GM19397 (cell line): Measurements from ENCODE around the gene GLIS1.
"Not testable (repeated sequence)": the region's sequence is repeated elsewhere in the genome, so short reads cannot be mapped to it uniquely, and the experiment has no call there.

Experiments
- ATAC-seq: cut with Tn5 transposase; IDR thresholded peaks from one replicate; pipeline ENCODE4 v1.9.1; 2021; ENCODE audit warnings: mild to moderate bottlenecking, moderate library complexity; ENCODE audit not compliant: unreplicated experiment

The GLIS1 gene

GRCh38 chr1:53572065-53572814, 166.7 kb downstream of the GLIS1 start:
- no peak for ATAC-seq

GRCh38 chr1:53568540-53568939, 170.4 kb downstream of the GLIS1 start:
- no peak for ATAC-seq

GRCh38 chr1:53567851-53568250, 171.1 kb downstream of the GLIS1 start:
- ATAC-seq, result no peak

- no peak for ATAC-seq
Measured at GRCh38 chr1:53567450-53567849, 171.5 kb downstream of the GLIS1 start.

- no peak for ATAC-seq
Measured at GRCh38 chr1:53563611-53564010, 175.4 kb downstream of the GLIS1 start.

- no peak for ATAC-seq
Measured at GRCh38 chr1:53562981-53563379, 176.0 kb downstream of the GLIS1 start.

GRCh38 chr1:53562291-53562980, 176.5 kb downstream of the GLIS1 start:
- no peak for ATAC-seq

GRCh38 chr1:53561503-53562105, 177.4 kb downstream of the GLIS1 start:
- ATAC-seq, result no peak

- ATAC-seq, result no peak
Measured at GRCh38 chr1:53560581-53561502, 178.1 kb downstream of the GLIS1 start.

GRCh38 chr1:53559854-53560580, 178.9 kb downstream of the GLIS1 start:
- ATAC-seq, result no peak

GRCh38 chr1:53559391-53559815, 179.6 kb downstream of the GLIS1 start:
- ATAC-seq, result no peak

- no peak for ATAC-seq
Measured at GRCh38 chr1:53558739-53559315, 180.1 kb downstream of the GLIS1 start.

GRCh38 chr1:53557830-53558738, 180.9 kb downstream of the GLIS1 start:
- ATAC-seq, result no peak

GRCh38 chr1:53557369-53557768, 181.6 kb downstream of the GLIS1 start:
- no peak for ATAC-seq

- no peak for ATAC-seq
Measured at GRCh38 chr1:53556657-53557227, 182.2 kb downstream of the GLIS1 start.

- ATAC-seq, result not testable (repeated sequence)
Measured at GRCh38 chr1:53555620-53556326, 183.2 kb downstream of the GLIS1 start.

- no peak for ATAC-seq
Measured at GRCh38 chr1:53554592-53555305, 184.2 kb downstream of the GLIS1 start.
